LNCaP clone FGC (cell line): ENCODE measurements around the gene LRCH4.
A peak's percentile ranks its signal among the peaks of the same experiment; 100 is the strongest.

Experiments
- DNase-seq: peaks from one replicate; pipeline ENCODE4 v3.0.0-alpha.2; 2011; ENCODE audit warnings: low read depth
- H3K4me3 ChIP-seq: 2 replicates; pipeline ENCODE4 v1.5.1; 2011; ENCODE audit warnings: mild to moderate bottlenecking, low read depth, low read length, control low read depth
- TF ChIP-seq, protein P1 (sequence below): IDR thresholded peaks from 2 replicates; pipeline ENCODE4 v1.5.1; 2012; ENCODE audit warnings: mild to moderate bottlenecking; ENCODE audit not compliant: control insufficient read depth, insufficient read depth; ENCODE audit errors: extremely low read depth

The LRCH4 gene

DNA sequence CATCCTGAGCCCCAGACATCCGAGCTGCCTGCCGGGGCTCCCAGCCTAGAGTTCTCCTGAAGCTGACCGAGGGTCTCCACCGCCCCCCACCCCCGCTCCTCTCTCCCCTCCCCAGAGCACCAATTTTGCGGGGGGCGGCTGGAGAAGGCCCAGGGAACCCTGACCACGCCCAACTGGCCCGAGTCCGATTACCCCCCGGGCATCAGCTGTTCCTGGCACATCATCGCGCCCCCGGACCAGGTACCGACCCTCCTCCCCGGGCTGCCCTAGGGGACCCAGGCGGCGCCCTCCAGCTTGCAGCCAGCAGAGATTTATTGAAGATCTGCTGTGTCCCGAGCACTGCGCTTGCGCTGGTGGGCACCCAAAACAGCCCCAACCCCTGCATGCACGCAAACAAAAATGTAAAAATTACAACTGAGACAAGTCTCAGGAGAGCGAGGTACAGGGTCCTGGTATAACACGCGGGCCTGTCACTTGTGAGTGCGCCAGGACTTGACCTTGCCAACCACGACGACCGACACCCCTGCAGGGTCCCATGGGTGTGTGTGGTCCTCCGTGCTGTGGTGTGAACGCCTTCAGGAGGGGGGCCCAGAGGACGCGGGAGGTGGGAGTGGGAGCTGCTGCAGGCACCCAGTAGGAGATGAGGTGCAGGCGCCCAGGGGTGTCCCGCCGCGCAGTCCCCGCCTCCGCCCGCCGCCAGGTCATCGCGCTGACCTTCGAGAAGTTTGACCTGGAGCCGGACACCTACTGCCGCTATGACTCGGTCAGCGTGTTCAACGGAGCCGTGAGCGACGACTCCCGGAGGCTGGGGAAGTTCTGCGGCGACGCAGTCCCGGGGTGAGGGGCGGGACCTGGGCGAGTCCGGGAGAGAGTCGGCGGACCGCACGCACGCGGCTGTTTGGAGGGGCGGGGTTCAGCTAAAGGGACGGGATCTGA is 19.3 kb upstream of the LRCH4 start:
- peak overlapping the region; percentile 66 for H3K4me3 ChIP-seq
- TF ChIP-seq, protein P1, sequence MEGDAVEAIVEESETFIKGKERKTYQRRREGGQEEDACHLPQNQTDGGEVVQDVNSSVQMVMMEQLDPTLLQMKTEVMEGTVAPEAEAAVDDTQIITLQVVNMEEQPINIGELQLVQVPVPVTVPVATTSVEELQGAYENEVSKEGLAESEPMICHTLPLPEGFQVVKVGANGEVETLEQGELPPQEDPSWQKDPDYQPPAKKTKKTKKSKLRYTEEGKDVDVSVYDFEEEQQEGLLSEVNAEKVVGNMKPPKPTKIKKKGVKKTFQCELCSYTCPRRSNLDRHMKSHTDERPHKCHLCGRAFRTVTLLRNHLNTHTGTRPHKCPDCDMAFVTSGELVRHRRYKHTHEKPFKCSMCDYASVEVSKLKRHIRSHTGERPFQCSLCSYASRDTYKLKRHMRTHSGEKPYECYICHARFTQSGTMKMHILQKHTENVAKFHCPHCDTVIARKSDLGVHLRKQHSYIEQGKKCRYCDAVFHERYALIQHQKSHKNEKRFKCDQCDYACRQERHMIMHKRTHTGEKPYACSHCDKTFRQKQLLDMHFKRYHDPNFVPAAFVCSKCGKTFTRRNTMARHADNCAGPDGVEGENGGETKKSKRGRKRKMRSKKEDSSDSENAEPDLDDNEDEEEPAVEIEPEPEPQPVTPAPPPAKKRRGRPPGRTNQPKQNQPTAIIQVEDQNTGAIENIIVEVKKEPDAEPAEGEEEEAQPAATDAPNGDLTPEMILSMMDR, result no peak
- no peak for DNase-seq

DNA sequence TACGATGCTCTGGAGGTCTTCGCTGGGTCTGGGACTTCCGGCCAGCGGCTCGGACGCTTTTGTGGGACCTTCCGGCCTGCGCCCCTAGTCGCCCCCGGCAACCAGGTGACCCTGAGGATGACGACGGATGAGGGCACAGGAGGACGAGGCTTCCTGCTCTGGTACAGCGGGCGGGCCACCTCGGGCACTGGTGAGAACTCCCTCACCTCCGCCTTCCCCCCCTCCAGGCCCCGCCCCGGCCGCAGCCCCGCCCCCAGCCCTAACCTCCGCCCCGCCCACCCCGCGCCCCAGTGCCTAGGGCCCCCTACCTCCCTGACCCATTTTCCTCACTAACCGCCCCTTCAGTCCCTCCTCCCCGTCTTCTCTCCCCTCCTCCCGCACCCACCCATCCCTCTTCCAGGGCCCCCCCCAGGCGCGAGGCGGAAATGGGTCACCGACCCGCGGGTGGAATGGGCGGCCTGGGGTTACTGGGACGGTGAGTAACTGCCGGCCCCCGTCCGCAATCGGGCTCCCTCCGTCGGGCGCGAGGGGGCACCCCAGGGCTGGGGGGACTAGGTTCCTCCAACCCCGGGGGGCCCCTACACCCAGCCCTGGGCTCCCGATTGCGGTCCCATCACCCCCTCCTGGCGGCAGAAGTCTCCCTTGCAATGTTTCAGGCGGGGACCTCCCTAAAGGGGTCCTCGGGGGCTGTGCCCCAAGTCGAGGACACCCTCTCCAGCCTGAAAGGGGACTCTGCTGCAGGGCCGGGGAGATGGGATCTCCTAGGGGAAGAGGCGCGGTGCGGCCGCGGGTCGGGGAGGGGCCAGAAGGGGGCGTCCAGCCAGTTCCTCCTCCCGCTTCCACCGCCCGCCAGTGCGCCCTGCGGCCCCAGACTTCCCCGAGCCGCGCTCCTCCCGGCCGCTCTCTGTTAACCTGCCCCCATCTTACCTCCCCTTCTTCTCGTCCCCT is 18.4 kb upstream of the LRCH4 start:
- TF ChIP-seq, protein P1, result peak; percentile 34
- DNase-seq, result no peak
- H3K4me3 ChIP-seq, result peak overlapping the region; percentile 66

DNA sequence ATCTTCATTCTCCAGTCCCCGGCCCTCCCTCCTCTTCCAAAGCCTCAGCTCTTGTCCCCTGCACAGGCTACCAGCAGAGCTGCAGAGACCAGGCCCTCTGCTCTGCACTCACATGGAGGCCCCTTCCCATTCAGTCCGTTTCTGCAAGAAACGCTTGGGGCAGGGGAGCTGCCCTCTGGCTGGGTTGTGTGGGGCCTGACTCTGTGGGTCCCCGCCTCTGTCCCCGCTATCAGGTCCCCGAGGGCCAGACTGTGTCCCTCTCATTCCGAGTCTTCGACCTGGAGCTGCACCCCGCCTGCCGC is 17.7 kb upstream of the LRCH4 start:
- TF ChIP-seq, protein P1, result no peak
- no peak for DNase-seq
- H3K4me3 ChIP-seq, result no peak overlapping the region

DNA sequence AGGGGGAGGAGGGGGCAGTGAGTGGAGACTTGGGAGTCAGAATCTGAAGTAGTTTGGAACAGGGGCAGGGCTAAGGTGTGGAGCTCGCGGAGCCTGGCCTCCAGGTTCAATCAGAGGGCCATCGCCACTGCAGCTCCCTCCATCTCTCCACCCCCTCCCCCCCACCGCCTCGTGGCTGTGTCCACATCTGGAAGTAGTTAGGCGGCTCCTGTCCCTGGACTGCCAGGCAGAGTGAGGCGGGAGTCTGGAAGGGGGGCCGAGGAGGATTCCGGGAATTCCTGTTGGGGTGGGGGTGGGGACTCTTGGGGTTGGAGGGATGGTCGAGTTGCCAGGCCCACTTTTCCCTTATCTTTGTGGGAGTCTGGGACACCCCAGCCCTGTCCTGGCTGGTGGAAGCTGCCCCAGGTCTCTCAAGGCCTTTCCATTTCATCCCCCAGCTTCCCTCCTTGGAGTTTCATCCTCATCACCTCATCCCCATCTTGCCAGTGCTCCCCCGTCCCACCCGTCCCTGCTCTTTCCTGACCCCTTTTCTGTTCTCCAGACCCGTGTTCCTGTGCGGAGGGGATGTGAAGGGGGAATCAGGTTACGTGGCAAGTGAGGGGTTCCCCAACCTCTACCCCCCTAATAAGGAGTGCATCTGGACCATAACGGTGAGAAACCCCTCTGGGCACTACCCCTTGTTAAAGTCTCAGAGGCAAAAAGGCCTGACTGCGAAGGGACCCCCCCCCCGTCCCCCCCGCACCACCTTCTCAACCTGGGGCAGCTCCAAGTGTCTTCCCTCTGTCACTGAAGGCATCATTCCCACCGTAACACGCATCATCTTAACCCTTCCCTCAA is 17.2 kb upstream of the LRCH4 start:
- no peak overlapping the region for H3K4me3 ChIP-seq
- TF ChIP-seq, protein P1, result no peak
- no peak for DNase-seq

DNA sequence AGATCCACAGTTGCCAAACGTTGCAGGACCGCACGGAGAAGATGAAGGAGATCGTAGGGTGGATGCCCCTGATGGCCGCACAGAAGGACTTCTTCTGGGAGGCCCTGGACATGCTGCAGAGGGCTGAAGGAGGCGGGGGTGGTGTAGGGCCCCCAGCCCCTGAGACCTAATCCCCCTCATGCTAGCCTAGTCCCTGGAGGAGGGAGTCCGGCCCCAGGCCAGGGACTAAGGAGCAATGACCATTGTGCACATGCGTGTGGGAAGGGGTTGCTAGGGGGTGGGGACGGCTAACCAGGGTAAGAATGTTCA is 14.8 kb upstream of the LRCH4 start:
- H3K4me3 ChIP-seq, result no peak overlapping the region
- TF ChIP-seq, protein P1, result no peak
- no peak for DNase-seq

DNA sequence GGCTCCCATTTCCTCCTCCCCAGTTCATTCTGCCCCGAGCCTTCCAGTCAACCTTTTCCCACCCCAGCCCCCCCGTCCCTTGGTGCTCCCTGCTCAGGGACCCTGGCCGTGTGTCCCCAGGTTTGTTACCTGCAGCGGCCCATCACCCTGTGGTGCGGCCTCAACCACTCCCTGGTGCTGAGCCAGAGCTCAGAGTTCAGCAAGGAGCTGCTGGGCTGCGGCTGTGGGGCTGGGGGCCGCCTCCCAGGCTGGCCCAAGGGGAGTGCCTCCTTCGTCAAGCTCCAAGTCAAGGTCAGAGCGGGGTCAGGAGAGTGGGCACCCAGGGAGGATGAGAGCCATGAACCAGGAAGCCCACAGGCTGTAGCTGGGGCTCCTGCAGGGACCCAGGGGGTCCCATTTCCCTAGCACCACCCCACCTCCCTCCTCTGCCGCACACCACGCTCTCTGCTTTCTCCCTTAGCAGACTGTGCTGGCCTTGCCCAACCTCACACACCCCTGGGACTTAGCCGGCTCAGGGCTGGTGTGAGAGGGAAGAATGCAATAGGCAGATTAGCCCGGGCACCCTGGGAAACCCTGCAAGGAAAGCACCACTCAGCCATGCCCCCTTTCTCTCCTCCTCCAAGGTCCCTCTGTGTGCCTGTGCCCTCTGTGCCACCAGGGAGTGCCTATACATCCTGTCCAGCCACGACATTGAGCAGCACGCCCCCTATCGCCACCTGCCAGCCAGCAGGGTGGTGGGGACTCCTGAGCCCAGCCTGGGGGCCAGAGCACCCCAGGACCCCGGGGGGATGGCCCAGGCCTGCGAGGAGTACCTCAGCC is 14.2 kb upstream of the LRCH4 start:
- H3K4me3 ChIP-seq, result no peak overlapping the region
- DNase-seq, result no peak
- TF ChIP-seq, protein P1, result no peak
